ENCODE measurements around the gene THAP6. TPM values are rescaled to one million over a fixed set of nuclear protein-coding genes. Genes with fewer than 3 reads are reported as not detected.
A peak's percentile ranks its signal among the peaks of the same experiment; 100 is the strongest.
"Not testable (repeated sequence)": the region's sequence is repeated elsewhere in the genome, so short reads cannot be mapped to it uniquely, and the experiment has no call there.

The THAP6 gene
- total and polyA plus RNA-seq, 5 donors from 2014 or later: 15.7 to 29.1 (median 19.1) TPM

- no peaks in the 10 kb centered on the region for H3K9me3 ChIP-seq (ENCODE audit: control insufficient read depth in 2 of 2, low read length in 2 of 2)
- H3K27ac Mint-ChIP-seq: no peak overlapping the region
- H3K4me3 Mint-ChIP-seq: no peak overlapping the region
- no peak for DNase-seq
- H3K27me3 ChIP-seq (ENCODE audit: control insufficient read depth, insufficient read depth, low read length): no peaks in the 10 kb centered on the region
- H3K4me1 Mint-ChIP-seq: peaks cover 12 to 32% (median 15%) of the 10 kb centered on the region in 4 donors
- ATAC-seq (ENCODE audit: low read depth in 2 of 2): no peak
- peaks cover 94% of the 10 kb centered on the region for H3K36me3 ChIP-seq (ENCODE audit: control insufficient read depth, insufficient read depth, low read length)
- no peaks in the 10 kb centered on the region for H3K27me3 Mint-ChIP-seq
- no peaks in the 10 kb centered on the region for H3K4me1 ChIP-seq (ENCODE audit: control insufficient read depth, insufficient read depth, low read length, poor library complexity, severe bottlenecking)
- peaks cover 63% of the 10 kb centered on the region for H3K36me3 Mint-ChIP-seq
- no peak overlapping the region for H3K27ac ChIP-seq (ENCODE audit: insufficient read depth, low read length, poor library complexity, severe bottlenecking)
- peaks cover 0 to 6% (median 1%) of the 10 kb centered on the region in 7 donors for H3K9me3 Mint-ChIP-seq
- no peak overlapping the region for H3K4me3 ChIP-seq (ENCODE audit: low read depth, low read length)
Observed at GRCh38 chr4:75525910-75526309, 11.6 kb downstream of the THAP6 start.

- ATAC-seq (ENCODE audit: low read depth in 2 of 2): no peak
- H3K27ac Mint-ChIP-seq: no peak overlapping the region
Observed at GRCh38 chr4:75527482-75527881, 13.2 kb downstream of the THAP6 start.

GRCh38 chr4:75530556-75531322 lies 16.5 kb downstream of the THAP6 start:
- H3K36me3 ChIP-seq (ENCODE audit: control insufficient read depth, insufficient read depth, low read length): peaks cover 60% of the 10 kb centered on the region
- H3K27ac ChIP-seq (ENCODE audit: insufficient read depth, low read length, poor library complexity, severe bottlenecking): no peak overlapping the region
- Mint-ChIP-seq H3K27ac (no peak overlapping the region), H3K4me3 (no peak overlapping the region), H3K4me1 (peaks cover 4 to 10% (median 6%) of the 10 kb centered on the region in 4 donors), H3K9me3 (peaks cover 3 to 21% (median 9%) of the 10 kb centered on the region in 7 donors), H3K27me3 (no peaks in the 10 kb centered on the region), H3K36me3 (peaks cover 65% of the 10 kb centered on the region)
- DNase-seq: no peak
- no peaks in the 10 kb centered on the region for H3K4me1 ChIP-seq (ENCODE audit: control insufficient read depth, insufficient read depth, low read length, poor library complexity, severe bottlenecking)
- H3K27me3 ChIP-seq (ENCODE audit: control insufficient read depth, insufficient read depth, low read length): no peaks in the 10 kb centered on the region
- no peak for ATAC-seq (ENCODE audit: low read depth in 2 of 2)
- no peaks in the 10 kb centered on the region for H3K9me3 ChIP-seq (ENCODE audit: control insufficient read depth in 2 of 2, low read length in 2 of 2)
- no peak overlapping the region for H3K4me3 ChIP-seq (ENCODE audit: low read depth, low read length)

More at GRCh38 chr4:75527482-75527881, 13.2 kb downstream of the THAP6 start:
- Histone ChIP-seq H3K4me3 (ENCODE audit: low read depth, low read length) (no peak overlapping the region), H3K27ac (ENCODE audit: insufficient read depth, low read length, poor library complexity, severe bottlenecking) (no peak overlapping the region), H3K36me3 (ENCODE audit: control insufficient read depth, insufficient read depth, low read length) (peaks cover 90% of the 10 kb centered on the region), H3K27me3 (ENCODE audit: control insufficient read depth, insufficient read depth, low read length) (no peaks in the 10 kb centered on the region), H3K4me1 (ENCODE audit: control insufficient read depth, insufficient read depth, low read length, poor library complexity, severe bottlenecking) (no peaks in the 10 kb centered on the region), H3K9me3 (ENCODE audit: control insufficient read depth in 2 of 2, low read length in 2 of 2) (no peaks in the 10 kb centered on the region)
- Mint-ChIP-seq H3K9me3 (peaks cover 3 to 14% (median 4%) of the 10 kb centered on the region in 7 donors), H3K27me3 (no peaks in the 10 kb centered on the region), H3K36me3 (peaks cover 69% of the 10 kb centered on the region), H3K4me3 (no peak overlapping the region), H3K4me1 (peaks cover 14 to 25% (median 16%) of the 10 kb centered on the region in 4 donors)
- DNase-seq: no peak

- ATAC-seq (ENCODE audit: low read depth in 2 of 2); H3K4me1 Mint-ChIP-seq; H3K27me3 ChIP-seq (ENCODE audit: control insufficient read depth, insufficient read depth, low read length); H3K27me3 Mint-ChIP-seq; H3K4me3 Mint-ChIP-seq; H3K9me3 ChIP-seq (ENCODE audit: control insufficient read depth in 2 of 2, low read length in 2 of 2); H3K4me1 ChIP-seq (ENCODE audit: control insufficient read depth, insufficient read depth, low read length, poor library complexity, severe bottlenecking); H3K27ac Mint-ChIP-seq; H3K4me3 ChIP-seq (ENCODE audit: low read depth, low read length); H3K27ac ChIP-seq (ENCODE audit: insufficient read depth, low read length, poor library complexity, severe bottlenecking); DNase-seq: not testable (repeated sequence)
- H3K36me3 ChIP-seq (ENCODE audit: control insufficient read depth, insufficient read depth, low read length): peaks cover 51% of the 10 kb centered on the region
- Mint-ChIP-seq H3K36me3 (peaks cover 56% of the 10 kb centered on the region), H3K9me3 (peaks cover 3 to 21% (median 10%) of the 10 kb centered on the region in 7 donors)
Observed at GRCh38 chr4:75531536-75532143, 17.4 kb downstream of the THAP6 start.

- H3K27ac ChIP-seq (ENCODE audit: insufficient read depth, low read length, poor library complexity, severe bottlenecking); H3K27ac Mint-ChIP-seq; ATAC-seq (ENCODE audit: low read depth in 2 of 2); H3K27me3 ChIP-seq (ENCODE audit: control insufficient read depth, insufficient read depth, low read length); H3K4me3 ChIP-seq (ENCODE audit: low read depth, low read length); H3K4me3 Mint-ChIP-seq; H3K4me1 ChIP-seq (ENCODE audit: control insufficient read depth, insufficient read depth, low read length, poor library complexity, severe bottlenecking); DNase-seq; H3K9me3 ChIP-seq (ENCODE audit: control insufficient read depth in 2 of 2, low read length in 2 of 2); H3K4me1 Mint-ChIP-seq; H3K27me3 Mint-ChIP-seq: not testable (repeated sequence)
- Mint-ChIP-seq H3K36me3 (peaks cover 46% of the 10 kb centered on the region), H3K9me3 (peaks cover 3 to 21% (median 10%) of the 10 kb centered on the region in 7 donors)
- peaks cover 36% of the 10 kb centered on the region for H3K36me3 ChIP-seq (ENCODE audit: control insufficient read depth, insufficient read depth, low read length)
Observed at GRCh38 chr4:75533339-75533887, 19.1 kb downstream of the THAP6 start.

- not testable (repeated sequence) for H3K4me3 ChIP-seq (ENCODE audit: low read depth, low read length); H3K27ac ChIP-seq (ENCODE audit: insufficient read depth, low read length, poor library complexity, severe bottlenecking); H3K4me1 ChIP-seq (ENCODE audit: control insufficient read depth, insufficient read depth, low read length, poor library complexity, severe bottlenecking); H3K9me3 ChIP-seq (ENCODE audit: control insufficient read depth in 2 of 2, low read length in 2 of 2); H3K27me3 ChIP-seq (ENCODE audit: control insufficient read depth, insufficient read depth, low read length); H3K27ac Mint-ChIP-seq; DNase-seq; H3K4me1 Mint-ChIP-seq; ATAC-seq (ENCODE audit: low read depth in 2 of 2); H3K4me3 Mint-ChIP-seq; H3K27me3 Mint-ChIP-seq
- H3K36me3 ChIP-seq (ENCODE audit: control insufficient read depth, insufficient read depth, low read length): peaks cover 32% of the 10 kb centered on the region
- peaks cover 49% of the 10 kb centered on the region for H3K36me3 Mint-ChIP-seq
- peaks cover 3 to 21% (median 10%) of the 10 kb centered on the region in 7 donors for H3K9me3 Mint-ChIP-seq
Observed at GRCh38 chr4:75533926-75534325, 19.7 kb downstream of the THAP6 start.

GRCh38 chr4:75537308-75537707 lies 23.0 kb downstream of the THAP6 start:
- not testable (repeated sequence) for H3K27me3 Mint-ChIP-seq; H3K4me1 Mint-ChIP-seq; H3K4me3 Mint-ChIP-seq; H3K27me3 ChIP-seq (ENCODE audit: control insufficient read depth, insufficient read depth, low read length); H3K4me1 ChIP-seq (ENCODE audit: control insufficient read depth, insufficient read depth, low read length, poor library complexity, severe bottlenecking); ATAC-seq (ENCODE audit: low read depth in 2 of 2); H3K27ac ChIP-seq (ENCODE audit: insufficient read depth, low read length, poor library complexity, severe bottlenecking); H3K9me3 ChIP-seq (ENCODE audit: control insufficient read depth in 2 of 2, low read length in 2 of 2); H3K4me3 ChIP-seq (ENCODE audit: low read depth, low read length); H3K9me3 Mint-ChIP-seq; DNase-seq
- H3K36me3 Mint-ChIP-seq: peaks cover 33% of the 10 kb centered on the region
- peaks cover 11% of the 10 kb centered on the region for H3K36me3 ChIP-seq (ENCODE audit: control insufficient read depth, insufficient read depth, low read length)
- peak overlapping the region in 1 of 3 donors; percentile 30 for H3K27ac Mint-ChIP-seq
